Astrocyte of the spinal cord (primary cell): ENCODE data around the gene VAV2.

ENCODE experiments used
- DNase-seq: peaks from one replicate; pipeline ENCODE4 v3.0.0; 2011; ENCODE audit warnings: low read depth, low spot score
- H3K4me3 ChIP-seq: 2 replicates; pipeline ENCODE4 v1.5.1; 2011; ENCODE audit warnings: low read depth, mild to moderate bottlenecking, low read length, moderate library complexity
- in situ Hi-C: cut with HindIII; loops from 2 replicates; pipeline ENCODE4 v1.10.0; 2017; ENCODE audit warnings: low sequenced_read_pairs
- TF ChIP-seq, protein P1 (sequence below): IDR thresholded peaks from 2 replicates; pipeline ENCODE4 v1.5.1; 2012; ENCODE audit warnings: low read depth, mild to moderate bottlenecking, low read length, inconsistent platforms

The VAV2 gene

GRCh38 chr9:133951265-133951664, 40.9 kb downstream of the VAV2 start:
- in situ Hi-C loops = no loop called here
- DNase-seq = no peak
- H3K4me3 ChIP-seq = no peak overlapping the region
- TF ChIP-seq, protein P1, sequence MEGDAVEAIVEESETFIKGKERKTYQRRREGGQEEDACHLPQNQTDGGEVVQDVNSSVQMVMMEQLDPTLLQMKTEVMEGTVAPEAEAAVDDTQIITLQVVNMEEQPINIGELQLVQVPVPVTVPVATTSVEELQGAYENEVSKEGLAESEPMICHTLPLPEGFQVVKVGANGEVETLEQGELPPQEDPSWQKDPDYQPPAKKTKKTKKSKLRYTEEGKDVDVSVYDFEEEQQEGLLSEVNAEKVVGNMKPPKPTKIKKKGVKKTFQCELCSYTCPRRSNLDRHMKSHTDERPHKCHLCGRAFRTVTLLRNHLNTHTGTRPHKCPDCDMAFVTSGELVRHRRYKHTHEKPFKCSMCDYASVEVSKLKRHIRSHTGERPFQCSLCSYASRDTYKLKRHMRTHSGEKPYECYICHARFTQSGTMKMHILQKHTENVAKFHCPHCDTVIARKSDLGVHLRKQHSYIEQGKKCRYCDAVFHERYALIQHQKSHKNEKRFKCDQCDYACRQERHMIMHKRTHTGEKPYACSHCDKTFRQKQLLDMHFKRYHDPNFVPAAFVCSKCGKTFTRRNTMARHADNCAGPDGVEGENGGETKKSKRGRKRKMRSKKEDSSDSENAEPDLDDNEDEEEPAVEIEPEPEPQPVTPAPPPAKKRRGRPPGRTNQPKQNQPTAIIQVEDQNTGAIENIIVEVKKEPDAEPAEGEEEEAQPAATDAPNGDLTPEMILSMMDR = no peak

GRCh38 chr9:133950629-133951111, 41.5 kb downstream of the VAV2 start:
- in situ Hi-C loops = no loop called here
- no peak for DNase-seq
- TF ChIP-seq, protein P1 = no peak
- no peak overlapping the region for H3K4me3 ChIP-seq

- no peak for DNase-seq
- H3K4me3 ChIP-seq = no peak overlapping the region
- in situ Hi-C loops = no loop called here
- TF ChIP-seq, protein P1 = no peak
Measured at GRCh38 chr9:133950192-133950591, 41.9 kb downstream of the VAV2 start.

- in situ Hi-C loops = no loop called here
- no peak for DNase-seq
- TF ChIP-seq, protein P1 = no peak
- H3K4me3 ChIP-seq = no peak overlapping the region
Measured at GRCh38 chr9:133949486-133950061, 42.5 kb downstream of the VAV2 start.

DNA sequence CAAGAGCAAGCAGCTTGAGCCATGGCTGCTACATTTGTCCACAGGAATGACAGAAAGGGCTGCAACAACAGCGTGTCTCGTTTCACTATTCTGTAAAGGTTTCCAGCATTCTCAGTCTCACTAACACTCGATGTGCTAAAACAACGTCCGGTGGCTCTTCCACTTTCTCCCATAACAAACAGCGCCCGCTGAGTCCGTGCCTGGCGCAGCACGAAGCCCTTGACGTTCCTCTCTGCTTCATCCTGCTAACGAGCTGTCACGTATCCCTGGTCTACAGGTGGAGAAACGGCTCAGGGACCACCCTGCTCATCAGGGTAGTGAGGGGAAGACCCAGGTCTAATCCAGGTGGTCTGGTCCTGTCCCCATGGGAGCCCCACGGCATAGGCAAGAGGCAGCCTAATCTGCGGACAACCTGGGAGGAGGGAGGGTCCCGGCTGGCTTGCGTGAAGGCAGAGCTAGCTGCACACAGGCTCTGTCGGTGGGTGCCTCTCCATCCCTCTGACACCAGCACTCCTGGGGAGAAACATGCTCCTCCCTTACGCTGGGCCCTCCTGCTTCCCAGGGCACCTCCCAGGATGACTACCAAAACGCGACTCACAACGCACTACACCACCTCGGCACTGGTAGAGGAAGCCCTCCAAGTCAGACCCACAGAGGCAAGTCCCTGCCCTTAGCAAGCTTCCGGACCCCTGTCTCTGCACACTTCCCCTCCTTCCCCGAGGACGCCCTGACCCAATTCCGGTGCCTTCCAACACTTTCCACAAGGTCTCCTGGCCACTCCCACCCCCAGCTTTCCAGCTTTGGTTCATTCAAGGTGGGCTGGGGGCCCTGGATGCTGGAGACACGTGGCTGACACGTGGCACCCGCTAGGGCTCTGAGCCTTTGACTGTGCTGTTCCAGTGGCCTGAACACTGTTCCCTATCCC, 43.3 kb downstream of the VAV2 start:
- no peak overlapping the region for H3K4me3 ChIP-seq
- DNase-seq = no peak
- in situ Hi-C loops = no loop called here
- TF ChIP-seq, protein P1 = no peak

- no peak overlapping the region for H3K4me3 ChIP-seq
- no peak for DNase-seq
Measured at GRCh38 chr9:133948131-133948530, 44.0 kb downstream of the VAV2 start.

More at GRCh38 chr9:133948131-133948530, 44.0 kb downstream of the VAV2 start:
- in situ Hi-C loops = no loop called here
- TF ChIP-seq, protein P1 = no peak
